Right hindlimb (tissue), 1 donor: ENCODE results near the gene AVPR2.

Experiments used
- DNase-seq: peaks from one replicate; pipeline ENCODE4 v3.0.0-alpha.2; 2018

The AVPR2 gene

GRCh38 chrX:153903991-153904957 is at the start of gene AVPR2:
TSS of gene AVPR2 (plus strand) at chrX:153904673. CDS start at chrX:153905146, 473 bp downstream.
- no peak for DNase-seq

- DNase-seq = no peak
Observed at GRCh38 chrX:153854702-153855101, 49.8 kb upstream of the AVPR2 start.

GRCh38 chrX:153857348-153857903 is 47.0 kb upstream of the AVPR2 start:
- DNase-seq = no peak

GRCh38 chrX:153861151-153861550 is 43.3 kb upstream of the AVPR2 start:
- no peak for DNase-seq

- DNase-seq = no peak
Observed at GRCh38 chrX:153861733-153862310, 42.7 kb upstream of the AVPR2 start.

GRCh38 chrX:153862369-153863250 is 41.9 kb upstream of the AVPR2 start:
- no peak for DNase-seq

- no peak for DNase-seq
Observed at GRCh38 chrX:153863251-153863991, 41.1 kb upstream of the AVPR2 start.

GRCh38 chrX:153864101-153864500 is 40.4 kb upstream of the AVPR2 start:
- DNase-seq = no peak

GRCh38 chrX:153864561-153865320 is 39.7 kb upstream of the AVPR2 start:
- no peak for DNase-seq

- no peak for DNase-seq
Observed at GRCh38 chrX:153865321-153865580, 39.2 kb upstream of the AVPR2 start.

GRCh38 chrX:153865685-153866084 is 38.8 kb upstream of the AVPR2 start:
- no peak for DNase-seq

GRCh38 chrX:153866302-153867019 is 38.0 kb upstream of the AVPR2 start:
- DNase-seq = no peak

GRCh38 chrX:153867139-153867538 is 37.3 kb upstream of the AVPR2 start:
- no peak for DNase-seq

GRCh38 chrX:153867671-153868070 is 36.8 kb upstream of the AVPR2 start:
- no peak for DNase-seq

GRCh38 chrX:153868576-153869472 is 35.6 kb upstream of the AVPR2 start:
- DNase-seq = no peak

- no peak for DNase-seq
Observed at GRCh38 chrX:153869473-153870287, 34.8 kb upstream of the AVPR2 start.

GRCh38 chrX:153870288-153870690 is 34.2 kb upstream of the AVPR2 start:
- no peak for DNase-seq

GRCh38 chrX:153870791-153871360 is 33.6 kb upstream of the AVPR2 start:
- DNase-seq = no peak

- DNase-seq = no peak
Observed at GRCh38 chrX:153871451-153871850, 33.0 kb upstream of the AVPR2 start.
